C1 segment of cervical spinal cord (tissue), 14 donors: Measurements from ENCODE around the gene TRAPPC6A.

Experiments
- DNase-seq, 14 donors: peaks; one replicate each; lab custom pipeline; 2025; lab: John Stamatoyannopoulos, UW

TRAPPC6A gene

DNA sequence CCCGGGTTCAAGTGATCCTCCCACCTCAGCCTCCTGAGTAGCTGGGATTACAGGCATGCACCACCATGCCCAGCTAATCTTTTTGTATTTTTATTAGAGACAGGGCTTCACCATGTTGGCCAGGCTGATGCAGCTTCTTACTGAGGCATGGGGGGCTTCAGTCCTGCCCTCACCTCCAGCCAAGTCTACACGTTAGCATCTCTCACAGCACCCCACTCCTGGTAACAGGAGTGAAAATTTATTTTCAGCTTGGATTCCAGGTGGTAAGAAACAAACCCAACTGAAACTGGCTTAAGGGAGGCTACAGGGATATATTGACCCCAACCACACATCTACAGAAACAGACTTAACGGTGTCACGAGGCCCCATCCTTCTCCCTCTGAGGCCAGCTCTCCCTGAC, 27.9 kb downstream of the TRAPPC6A start:
- no peak for DNase-seq

- DNase-seq = no peak
Measured at GRCh38 chr19:45149129-45149528, 28.9 kb downstream of the TRAPPC6A start.

- DNase-seq = no peak
Measured at GRCh38 chr19:45147835-45148676, 30.0 kb downstream of the TRAPPC6A start.

- DNase-seq = no peak
Measured at GRCh38 chr19:45146741-45147205, 31.3 kb downstream of the TRAPPC6A start.

- DNase-seq = no peak
Measured at GRCh38 chr19:45146251-45146650, 31.8 kb downstream of the TRAPPC6A start.

GRCh38 chr19:45145270-45146189, 32.5 kb downstream of the TRAPPC6A start:
- no peak for DNase-seq

DNA sequence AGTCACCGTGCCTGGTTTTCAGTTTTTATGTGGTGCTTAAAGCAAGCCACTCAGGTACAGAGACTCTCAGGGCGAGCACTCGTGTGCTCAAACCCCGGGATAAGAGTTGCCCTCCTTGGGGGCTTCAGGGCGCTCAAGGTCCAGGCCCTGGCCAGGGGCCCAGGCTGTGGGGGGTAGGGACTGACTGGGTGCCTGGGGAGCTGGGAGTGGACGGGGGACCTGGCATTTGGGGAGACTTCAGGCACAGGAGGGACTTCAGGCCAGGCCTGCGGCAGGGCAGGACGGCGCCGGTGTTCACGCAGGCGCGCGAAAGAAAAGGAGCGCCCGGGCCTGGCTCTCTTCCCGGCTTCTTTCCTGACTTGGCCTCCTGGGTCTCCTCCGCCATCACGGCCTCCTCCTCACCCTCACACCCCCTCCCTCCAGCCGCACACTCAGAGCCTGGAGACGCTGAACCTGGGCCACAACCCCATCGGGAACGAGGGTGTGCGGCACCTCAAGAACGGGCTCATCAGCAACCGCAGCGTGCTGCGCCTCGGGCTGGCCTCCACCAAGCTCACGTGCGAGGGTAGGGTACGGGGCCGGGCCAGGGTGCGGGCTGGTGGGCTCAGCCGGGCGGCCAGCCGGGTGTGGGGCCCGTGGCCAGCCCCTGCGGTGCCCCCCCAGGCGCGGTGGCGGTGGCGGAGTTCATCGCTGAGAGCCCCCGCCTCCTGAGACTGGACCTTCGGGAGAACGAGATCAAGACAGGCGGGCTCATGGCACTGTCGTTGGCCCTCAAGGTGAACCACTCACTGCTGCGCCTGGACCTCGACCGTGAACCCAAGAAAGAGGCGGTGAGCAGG, 33.4 kb downstream of the TRAPPC6A start:
- no peak for DNase-seq

DNA sequence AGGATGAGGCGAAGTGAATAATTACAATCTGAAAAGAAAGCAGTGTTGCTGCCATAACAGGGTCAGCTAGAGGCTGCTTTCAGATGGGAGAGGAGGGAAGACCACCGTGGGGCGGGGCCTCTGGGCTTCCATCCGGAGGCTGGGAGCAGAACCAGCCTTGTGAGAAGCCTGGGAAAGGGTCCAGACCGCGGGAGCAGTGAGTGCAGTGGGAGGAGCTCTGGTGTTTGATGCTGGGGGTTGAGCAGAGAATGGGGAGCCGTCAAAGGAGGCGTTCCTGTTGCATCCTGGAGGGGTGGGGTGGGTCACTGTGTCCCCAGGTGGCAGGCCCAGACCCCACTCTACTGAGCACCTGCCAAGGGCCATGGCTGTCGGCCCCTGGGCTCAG, 35.3 kb downstream of the TRAPPC6A start:
- no peak for DNase-seq

- DNase-seq = no peak
Measured at GRCh38 chr19:45142016-45142725, 35.9 kb downstream of the TRAPPC6A start.

- DNase-seq = no peak
Measured at GRCh38 chr19:45141203-45141900, 36.7 kb downstream of the TRAPPC6A start.

DNA sequence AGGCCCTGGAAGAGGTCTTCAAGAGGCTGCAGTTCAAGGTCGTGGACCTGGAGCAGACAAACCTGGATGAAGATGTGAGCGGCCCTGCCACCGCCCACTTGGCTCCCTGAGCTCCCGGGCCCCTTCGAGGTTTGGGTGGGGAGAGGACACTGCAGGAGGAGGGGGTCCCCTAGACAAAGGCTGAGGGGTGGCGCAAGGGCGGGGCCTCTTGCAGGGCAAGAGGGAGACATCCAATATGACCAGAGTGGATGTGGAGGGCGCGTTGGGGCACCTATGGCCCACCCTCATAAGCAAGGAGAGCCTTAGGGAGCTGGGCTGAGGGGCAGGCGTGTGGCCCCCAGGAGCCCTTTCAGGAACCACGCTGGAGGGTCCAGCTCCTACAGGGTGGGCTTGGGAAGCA, 37.5 kb downstream of the TRAPPC6A start:
- DNase-seq = no peak

DNA sequence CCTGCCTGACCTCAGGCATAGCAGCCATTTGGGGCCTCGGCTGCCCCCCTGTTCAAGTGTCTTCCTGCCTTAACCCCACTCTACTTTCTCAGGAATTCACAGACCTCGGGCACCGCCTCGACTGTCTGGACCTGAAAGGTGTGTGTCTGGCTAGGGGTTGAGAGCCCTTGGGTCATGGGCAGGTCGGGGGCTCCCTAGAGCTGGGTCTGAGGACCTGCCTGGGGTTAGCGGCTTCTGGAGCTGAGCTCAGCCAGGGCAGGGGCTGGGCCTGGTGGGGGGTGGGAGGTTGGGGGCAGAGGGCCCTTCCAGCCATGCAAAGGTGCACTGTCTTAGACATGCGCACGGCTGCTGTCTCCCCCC, 37.9 kb downstream of the TRAPPC6A start:
- no peak for DNase-seq

DNA sequence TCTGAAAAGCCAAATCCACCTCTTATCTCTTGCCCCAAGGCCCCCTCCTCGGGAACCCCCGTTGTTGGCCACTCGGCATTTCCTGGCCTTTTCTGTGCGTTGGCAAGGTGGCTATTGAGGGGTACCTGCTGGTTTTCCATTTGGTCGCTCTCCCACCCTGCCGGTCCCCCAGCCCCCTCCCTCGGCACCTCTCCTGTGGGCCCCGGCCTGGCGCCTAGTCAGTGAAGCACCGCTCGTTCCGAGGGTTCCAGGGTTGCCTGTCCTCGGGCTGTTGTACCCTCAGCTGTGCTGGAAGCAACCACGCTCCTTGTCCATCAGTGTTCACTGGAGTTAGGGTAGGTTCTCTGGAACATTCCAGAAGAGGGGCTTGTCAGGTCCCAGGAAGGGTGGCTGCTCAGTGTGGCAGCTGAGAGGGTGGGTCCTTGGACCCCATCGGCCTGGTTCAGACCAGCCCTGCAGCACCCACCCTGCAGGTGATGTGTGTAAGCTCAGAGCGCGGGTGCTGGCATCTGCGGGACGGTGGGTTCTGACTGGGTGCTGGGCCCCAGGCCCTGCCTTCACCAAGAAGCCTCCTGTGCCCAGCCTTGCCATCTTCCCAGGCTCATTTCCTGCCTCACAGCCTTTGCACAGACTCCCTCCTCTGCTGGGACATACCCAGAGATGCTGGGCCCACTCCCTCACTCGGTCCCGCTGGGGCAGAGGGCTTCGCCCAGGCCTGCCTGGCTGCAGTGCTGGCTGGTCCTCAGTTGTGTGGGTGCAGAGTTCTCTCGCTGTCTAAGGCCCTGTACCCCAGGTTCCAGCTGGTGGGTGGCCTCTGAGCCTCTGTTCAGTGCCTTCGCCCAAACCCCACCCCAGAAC, 38.5 kb downstream of the TRAPPC6A start:
- DNase-seq = no peak

DNA sequence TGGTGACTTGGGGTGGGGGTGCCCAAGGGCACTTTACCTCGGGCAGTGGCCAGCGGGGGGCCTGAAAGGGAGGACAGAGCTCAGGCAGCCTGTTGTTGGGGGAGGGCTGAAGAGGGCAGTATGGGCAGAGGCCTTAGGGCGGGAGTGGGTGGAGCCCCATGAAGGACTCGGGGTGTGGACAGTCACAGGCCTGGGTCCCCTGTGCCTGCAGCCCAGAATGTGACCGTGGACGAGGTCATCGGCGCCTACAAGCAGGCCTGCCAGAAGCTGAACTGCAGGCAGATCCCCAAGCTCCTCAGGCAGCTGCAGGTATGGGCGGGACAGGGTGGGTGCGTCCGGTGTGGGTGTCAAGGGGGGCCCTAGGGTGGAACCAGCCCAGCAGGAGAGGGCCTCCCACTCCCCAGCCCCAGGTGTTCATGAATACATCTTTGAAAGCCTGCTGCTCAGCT, 39.7 kb downstream of the TRAPPC6A start:
- no peak for DNase-seq

DNA sequence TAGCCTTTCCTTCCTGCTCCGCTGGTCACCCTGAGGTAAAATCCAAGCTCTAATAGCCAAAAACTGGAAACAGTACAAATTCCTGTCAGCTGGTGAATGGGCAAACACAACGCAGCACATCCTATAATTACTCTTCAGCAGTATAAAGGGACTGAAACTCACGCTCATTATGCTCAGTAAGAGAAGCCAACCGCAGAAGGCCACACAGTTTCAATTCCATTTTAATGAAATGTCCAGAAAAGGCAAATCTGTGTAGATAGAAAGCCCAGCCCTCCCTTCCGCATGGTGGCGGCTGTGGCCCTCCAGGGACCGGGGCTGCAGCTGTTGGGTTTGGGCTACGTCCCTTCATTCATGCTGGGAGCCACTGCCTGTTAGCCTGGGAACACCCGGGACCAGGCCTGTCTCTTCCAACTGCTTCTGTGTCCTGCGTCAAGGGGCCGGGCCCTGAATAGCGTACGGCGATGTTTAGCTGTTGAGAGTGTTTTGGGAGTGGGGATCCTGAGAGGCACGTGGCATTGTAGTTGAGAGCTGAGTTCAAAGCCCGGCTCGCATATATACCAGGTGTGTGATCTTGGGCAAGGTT, 40.8 kb downstream of the TRAPPC6A start:
- DNase-seq = peak in 2 of 14 donors; percentile 9 to 21

DNA sequence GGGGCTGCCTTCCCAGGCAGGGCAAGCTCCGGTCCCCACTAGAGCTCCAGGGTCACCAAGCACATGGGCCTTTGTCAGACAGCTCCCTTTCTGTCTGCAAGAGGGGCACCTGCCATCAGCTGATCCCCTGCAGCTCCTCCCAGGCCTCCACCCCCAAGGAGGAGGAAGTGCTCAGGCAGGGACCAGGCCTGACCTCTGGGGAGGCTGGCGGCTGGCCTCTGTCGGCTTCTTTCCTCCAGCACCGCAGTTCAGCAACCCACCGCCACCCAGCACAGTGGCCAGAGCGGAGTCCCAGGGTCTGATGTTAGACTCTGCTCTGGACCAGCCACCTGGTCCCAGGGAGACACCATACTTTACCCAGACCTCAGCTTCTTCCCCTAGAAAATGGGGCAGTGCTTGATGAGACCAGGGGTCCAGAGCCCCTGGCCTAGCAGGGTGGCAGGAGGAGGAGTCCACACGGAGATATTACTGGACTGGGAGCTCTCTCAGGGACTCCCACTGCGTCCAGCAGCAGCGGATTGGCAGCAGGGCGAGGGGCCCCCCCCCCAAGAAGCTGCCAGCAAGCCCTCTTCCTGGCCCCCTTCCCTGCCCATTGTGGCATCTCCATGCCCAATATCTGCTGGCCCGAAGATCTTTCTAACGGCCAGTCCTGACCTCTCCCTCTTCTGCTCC, 41.4 kb downstream of the TRAPPC6A start:
- DNase-seq = no peak

- no peak for DNase-seq
Measured at GRCh38 chr19:45135176-45135885, 42.7 kb downstream of the TRAPPC6A start.

DNA sequence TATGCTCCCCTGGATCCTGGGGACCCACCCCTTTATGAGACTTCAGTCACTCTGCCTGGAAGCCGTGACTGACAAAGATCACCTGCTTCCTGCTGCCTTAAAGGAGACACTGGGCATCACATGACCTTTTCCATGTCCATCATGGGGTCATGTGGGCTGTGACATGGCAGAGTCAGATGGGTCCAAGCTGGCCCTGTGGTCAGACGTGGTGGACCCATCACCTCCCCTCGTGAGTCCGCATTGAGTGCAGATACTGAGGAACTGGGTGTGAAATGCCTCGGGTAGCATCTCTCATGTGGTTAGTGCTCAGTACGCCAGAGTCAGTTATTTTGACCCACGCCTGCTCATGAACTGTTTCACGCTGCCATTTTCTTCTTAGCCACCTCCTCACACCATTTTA, 44.4 kb downstream of the TRAPPC6A start:
- DNase-seq = no peak
